ENCODE data around the gene SRCAP. TPM values are rescaled to one million over a fixed set of nuclear protein-coding genes. Genes with fewer than 3 reads are reported as not detected.

The SRCAP gene
- polyA plus RNA-seq, 1 of the 3 experiments (the other 2 are of a cell fraction) = 5.6 TPM

- POLR2A ChIA-PET = no interaction called here
- Histone ChIP-seq H3K4me2 (peak overlapping the region; percentile 99), H3K9ac (peak overlapping the region; percentile 95; the same call in 1 of the 2 replicates), H3K4me1 (ENCODE audit: control insufficient read depth in 1 of 2, insufficient read depth in 2 of 2, low read depth in 1 of 2, low read length in 1 of 2) (peaks cover 7 to 26% of the 10 kb centered on the region in 2 experiments), H3K9me2 (no peaks in the 10 kb centered on the region), H3K36me3 (replicated peaks in 1 of 2; ENCODE audit: control insufficient read depth in 1 of 2, insufficient read depth in 2 of 2, low read length in 1 of 2) (peaks cover 18 to 25% of the 10 kb centered on the region in 2 experiments), H4K20me1 (ENCODE audit: insufficient read depth) (no peaks in the 10 kb centered on the region), H2AFZ (ENCODE audit: low read depth) (no peak overlapping the region), H3K27ac (ENCODE audit: low read depth in 2 of 2, low read length in 1 of 2) (peak overlapping the region in 1 of 2 experiments; percentile 8; a peak in 1 of 4 replicates), H3K4me3 (ENCODE audit: low read depth in 2 of 2, low read length in 1 of 2) (no peak overlapping the region), H3F3A (replicated peaks; ENCODE audit: insufficient read depth) (peaks cover 22% of the 10 kb centered on the region), H3K9me3 (no peaks in the 10 kb centered on the region), H3K27me3 (ENCODE audit: insufficient read depth) (no peaks in the 10 kb centered on the region), H3K79me2 (ENCODE audit: insufficient read depth) (peaks cover 22% of the 10 kb centered on the region)
- DNase-seq = no peak
- CTCF ChIA-PET = interaction anchor here (0.8 to 1.6 kb wide), 3 partner anchors 14 to 41 kb away, joined by 3 to 5 read pairs (median 3); no protein-coding TSS in a partner anchor
- no peak for TF ChIP-seq GATA2 (CRISPR knock-in tag; IDR thresholded peaks at IDR 0.05)
- TF ChIP-seq RAD21 (IDR thresholded peaks at IDR 0.05; ENCODE audit: low read length) = no peak
- TF ChIP-seq MEF2A (IDR thresholded peaks at IDR 0.05; ENCODE audit: borderline replicate concordance, low read depth) = no peak
- TF ChIP-seq EP300 (IDR thresholded peaks at IDR 0.05; ENCODE audit: borderline replicate concordance in 1 of 2, low read depth in 1 of 2, low read length in 1 of 2) = no peak
- no peak for TF ChIP-seq CHD2 (IDR thresholded peaks at IDR 0.05; ENCODE audit: low read length, partially characterized antibody)
- TF ChIP-seq EZH2phosphoT487 (IDR thresholded peaks at IDR 0.05; ENCODE audit: borderline replicate concordance, low read depth) = no peak
- no peak for TF ChIP-seq TCF12 (IDR thresholded peaks at IDR 0.05)
- TF ChIP-seq YY1 (IDR thresholded peaks at IDR 0.05; ENCODE audit: low read depth) = no peak
- no peak for TF ChIP-seq FOSL2 (IDR thresholded peaks at IDR 0.05; ENCODE audit: borderline replicate concordance, low read depth)
- TF ChIP-seq SMC3 (IDR thresholded peaks at IDR 0.05; ENCODE audit: low read depth, low read length) = no peak
- no peak for TF ChIP-seq JUND (IDR thresholded peaks at IDR 0.05)
- TF ChIP-seq NRF1 (IDR thresholded peaks at IDR 0.05; ENCODE audit: low read depth, low read length) = no peak
- WGBS (ENCODE audit: low lambda C conversion rate) = 96% methylated on average over 18 of the region's 18 CpGs
Observed at GRCh38 chr16:30652718-30653117, 46.3 kb upstream of the SRCAP start.

- Histone ChIP-seq H3K9ac (no peak overlapping the region), H3K9me3 (no peaks in the 10 kb centered on the region), H3K27me3 (ENCODE audit: insufficient read depth) (no peaks in the 10 kb centered on the region), H3F3A (replicated peaks; ENCODE audit: insufficient read depth) (peaks cover 18% of the 10 kb centered on the region), H3K27ac (ENCODE audit: low read depth in 2 of 2, low read length in 1 of 2) (no peak overlapping the region), H3K79me2 (ENCODE audit: insufficient read depth) (peaks cover 26% of the 10 kb centered on the region), H3K4me2 (no peak overlapping the region), H3K9me2 (no peaks in the 10 kb centered on the region), H3K36me3 (replicated peaks in 1 of 2; ENCODE audit: control insufficient read depth in 1 of 2, insufficient read depth in 2 of 2, low read length in 1 of 2) (peaks cover 18 to 25% of the 10 kb centered on the region in 2 experiments), H2AFZ (ENCODE audit: low read depth) (no peak overlapping the region), H3K4me3 (ENCODE audit: low read depth in 2 of 2, low read length in 1 of 2) (no peak overlapping the region), H4K20me1 (ENCODE audit: insufficient read depth) (no peaks in the 10 kb centered on the region), H3K4me1 (ENCODE audit: control insufficient read depth in 1 of 2, insufficient read depth in 2 of 2, low read depth in 1 of 2, low read length in 1 of 2) (peaks cover 7 to 25% of the 10 kb centered on the region in 2 experiments)
- POLR2A ChIA-PET = no interaction called here
- 95% methylated on average over 18 of the region's 18 CpGs for WGBS (ENCODE audit: low lambda C conversion rate)
- no peak for DNase-seq
- CTCF ChIA-PET = interaction anchor here (1.1 to 2.1 kb wide), 4 partner anchors 16 to 225 kb away, joined by 3 to 6 read pairs (median 3); partner anchors contain the start of gene DCTPP1
- no peak for TF ChIP-seq GATA2 (CRISPR knock-in tag; IDR thresholded peaks at IDR 0.05)
- no peak for TF ChIP-seq RCOR1 (IDR thresholded peaks at IDR 0.05; ENCODE audit: low read length)
- no peak for TF ChIP-seq USF1 (IDR thresholded peaks at IDR 0.05; ENCODE audit: borderline replicate concordance, low read depth)
- TF ChIP-seq JUND (IDR thresholded peaks at IDR 0.05) = no peak
- no peak for TF ChIP-seq SMC3 (IDR thresholded peaks at IDR 0.05; ENCODE audit: low read depth, low read length)
- TF ChIP-seq MXI1 (IDR thresholded peaks at IDR 0.05; ENCODE audit: low read depth, low read length) = no peak
- TF ChIP-seq RAD21 (IDR thresholded peaks at IDR 0.05; ENCODE audit: low read length) = no peak
- no peak for TF ChIP-seq FOSL2 (IDR thresholded peaks at IDR 0.05; ENCODE audit: borderline replicate concordance, low read depth)
- no peak for TF ChIP-seq ELF1 (IDR thresholded peaks at IDR 0.05)
- TF ChIP-seq YY1 (IDR thresholded peaks at IDR 0.05; ENCODE audit: low read depth) = no peak
- TF ChIP-seq IRF3 (IDR thresholded peaks at IDR 0.05; ENCODE audit: low read depth, low read length) = no peak
- TF ChIP-seq REST (IDR thresholded peaks at IDR 0.05; ENCODE audit: low read depth, low read length) = no peak
- TF ChIP-seq TEAD4 (IDR thresholded peaks at IDR 0.05; ENCODE audit: borderline replicate concordance, insufficient read depth) = no peak
- TF ChIP-seq USF2 (IDR thresholded peaks at IDR 0.05; ENCODE audit: borderline replicate concordance, low read depth, low read length) = no peak
Observed at GRCh38 chr16:30654856-30655255, 44.1 kb upstream of the SRCAP start.
